ENCODE data around the gene MRPL20.

- TF ChIP-seq CTCF (IDR thresholded peaks at IDR 0.05; ENCODE audit: low read length) (no peak), EZH2 (IDR thresholded peaks at IDR 0.05; ENCODE audit: borderline replicate concordance, low read length) (no peak)
These were observed 45.1 kb downstream of the MRPL20 start for GRCh38 chr1:1361982-1362423.

Data from OCI-LY1 (cell line).